ENCODE results near the gene PAQR5.

- TF ChIP-seq CTCF (IDR thresholded peaks at IDR 0.05; ENCODE audit: low read length) = no peak
- no peak for TF ChIP-seq EZH2 (IDR thresholded peaks at IDR 0.05; ENCODE audit: borderline replicate concordance, low read length)
Measured at GRCh38 chr15:69412701-69413100, 114.0 kb downstream of the PAQR5 start.

Measured in OCI-LY1 (cell line).